ENCODE measurements around the gene CDT1. TPM values are rescaled to one million over a fixed set of nuclear protein-coding genes. Genes with fewer than 3 reads are reported as not detected.

Gene CDT1
- total and polyA plus RNA-seq, 2 experiments from 2014 or later, result 32.6 to 187 TPM

- no peak for TF ChIP-seq ZNF462 (CRISPR knock-in tag; IDR thresholded peaks at IDR 0.05)
Measured at GRCh38 chr16:88815901-88816589, 12.5 kb downstream of the CDT1 start (continued).

GRCh38 chr16:88816736-88817535 lies 13.3 kb downstream of the CDT1 start:
- no peaks in the 10 kb centered on the region for H3K27me3 ChIP-seq (ENCODE audit: insufficient read depth)
- no peaks in the 10 kb centered on the region for H3K9me2 ChIP-seq (ENCODE audit: insufficient read depth)
- H4K20me1 ChIP-seq (replicated peaks; ENCODE audit: insufficient read depth), result no peaks in the 10 kb centered on the region
- H3K4me1 ChIP-seq (ENCODE audit: insufficient read depth), result no peaks in the 10 kb centered on the region
- H3K9me3 Mint-ChIP-seq, result no peaks in the 10 kb centered on the region
- H2AFZ ChIP-seq, result no peak overlapping the region
- peaks cover 12% of the 10 kb centered on the region; the same call in 1 of the 3 replicates for H3K4me1 Mint-ChIP-seq
- H3K4me3 ChIP-seq, result no peak overlapping the region
- peaks cover 9% of the 10 kb centered on the region for H3K27me3 Mint-ChIP-seq (ENCODE audit: insufficient read depth, low read depth, poor library complexity)
- no peak overlapping the region for H3K27ac ChIP-seq (ENCODE audit: low read depth)
- no peaks in the 10 kb centered on the region for H3K36me3 Mint-ChIP-seq (ENCODE audit: low read depth)
- no peaks in the 10 kb centered on the region for H3K36me3 ChIP-seq (ENCODE audit: insufficient read depth)
- no peaks in the 10 kb centered on the region for H3K79me2 ChIP-seq (replicated peaks; ENCODE audit: insufficient read depth)
- no peak overlapping the region for H3K4me3 Mint-ChIP-seq
- H3F3A ChIP-seq (replicated peaks; ENCODE audit: low read depth), result 0 out of 2 replicates have a peak, but pooled peaks cover 2% of the 10 kb centered on the region
- H3K27ac Mint-ChIP-seq, result no peak overlapping the region
- ATAC-seq (no peak), DNase-seq (ENCODE audit: low spot score) (no peak)
- H3K4me2 ChIP-seq, result no peak overlapping the region
- TF ChIP-seq ZNF331 (CRISPR knock-in tag; IDR thresholded peaks at IDR 0.05; ENCODE audit: low read depth) (no peak), EZH2 (IDR thresholded peaks at IDR 0.05; ENCODE audit: low read depth, unreplicated experiment) (no peak), NANOG (IDR thresholded peaks at IDR 0.05; ENCODE audit: borderline replicate concordance) (no peak), CREB1 (CRISPR knock-in tag; IDR thresholded peaks at IDR 0.05; ENCODE audit: low read depth) (no peak), ZNF114 (CRISPR knock-in tag; IDR thresholded peaks at IDR 0.05) (no peak)
- TF ChIP-seq, protein P1, sequence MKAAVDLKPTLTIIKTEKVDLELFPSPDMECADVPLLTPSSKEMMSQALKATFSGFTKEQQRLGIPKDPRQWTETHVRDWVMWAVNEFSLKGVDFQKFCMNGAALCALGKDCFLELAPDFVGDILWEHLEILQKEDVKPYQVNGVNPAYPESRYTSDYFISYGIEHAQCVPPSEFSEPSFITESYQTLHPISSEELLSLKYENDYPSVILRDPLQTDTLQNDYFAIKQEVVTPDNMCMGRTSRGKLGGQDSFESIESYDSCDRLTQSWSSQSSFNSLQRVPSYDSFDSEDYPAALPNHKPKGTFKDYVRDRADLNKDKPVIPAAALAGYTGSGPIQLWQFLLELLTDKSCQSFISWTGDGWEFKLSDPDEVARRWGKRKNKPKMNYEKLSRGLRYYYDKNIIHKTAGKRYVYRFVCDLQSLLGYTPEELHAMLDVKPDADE (IDR thresholded peaks at IDR 0.05), result no peak
